Loucy (cell line): ENCODE measurements around the gene EDC3.

Experiments used
- H2AFZ ChIP-seq: fragments of 200-600 bp; sonication (generic); 2 replicates; pipeline ENCODE4 v1.6.0; 2016; ENCODE audit warnings: antibody characterized with exemption, mild to moderate bottlenecking, low read length, moderate library complexity
- H3F3A ChIP-seq: fragments of 200-600 bp; 2 replicates; pipeline ENCODE4 v1.6.0; 2016; ENCODE audit warnings: antibody characterized with exemption, low read depth, mild to moderate bottlenecking
- H3K27me3 ChIP-seq: fragments of 200-600 bp; sonication (generic); 2 replicates; pipeline ENCODE4 v1.6.1; 2014; ENCODE audit warnings: low read length, mild to moderate bottlenecking; ENCODE audit not compliant: insufficient read depth, poor library complexity, severe bottlenecking
- H3K36me3 ChIP-seq: fragments of 200-600 bp; sonication (generic); 2 replicates; pipeline ENCODE4 v1.6.1; 2016; ENCODE audit warnings: low read length; ENCODE audit not compliant: insufficient read depth
- H3K4me1 ChIP-seq: fragments of 200-600 bp; sonication (generic); 2 replicates; pipeline ENCODE4 v1.5.1; 2014; ENCODE audit warnings: low read length, mild to moderate bottlenecking; ENCODE audit not compliant: insufficient read depth, poor library complexity, severe bottlenecking
- H3K4me2 ChIP-seq: fragments of 200-600 bp; sonication (generic); 2 replicates; pipeline ENCODE4 v1.6.0; 2014; ENCODE audit warnings: antibody characterized with exemption, low read length, low read depth, mild to moderate bottlenecking; ENCODE audit not compliant: poor library complexity, severe bottlenecking
- H3K4me3 ChIP-seq: fragments of 200-600 bp; sonication (generic); 2 replicates; pipeline ENCODE4 v1.5.1; 2014; ENCODE audit warnings: low read length, mild to moderate bottlenecking, mixed read lengths; ENCODE audit not compliant: poor library complexity, severe bottlenecking
- H3K79me2 ChIP-seq: fragments of 200-600 bp; sonication (generic); 2 replicates; pipeline ENCODE4 v1.6.1; 2014; ENCODE audit warnings: low read length; ENCODE audit not compliant: insufficient read depth
- H3K9ac ChIP-seq: fragments of 200-600 bp; sonication (generic); 2 replicates; pipeline ENCODE4 v1.6.0; 2014; ENCODE audit warnings: mild to moderate bottlenecking, low read depth, low read length, moderate library complexity; ENCODE audit not compliant: poor library complexity, severe bottlenecking
- H3K9me2 ChIP-seq: fragments of 200-600 bp; sonication (generic); replicated peaks from 2 replicates; pipeline ENCODE4 v1.6.1; 2016; ENCODE audit warnings: low read depth, low read length, mixed read lengths
- H3K9me3 ChIP-seq: fragments of 200-600 bp; sonication (generic); 2 replicates; pipeline ENCODE4 v1.6.1; 2014; ENCODE audit warnings: mild to moderate bottlenecking, antibody characterized with exemption, low read length, low read depth; ENCODE audit not compliant: insufficient read depth
- H4K20me1 ChIP-seq: fragments of 200-600 bp; sonication (generic); 2 replicates; pipeline ENCODE4 v1.6.0; 2014; ENCODE audit warnings: antibody characterized with exemption, low read length, mild to moderate bottlenecking; ENCODE audit not compliant: insufficient read depth, poor library complexity, severe bottlenecking
- CTCF ChIP-seq: fragments of 200-600 bp; sonication (generic); conservative IDR thresholded peaks from 2 replicates; pipeline ENCODE4 v1.5.1; 2014; ENCODE audit warnings: mild to moderate bottlenecking, antibody characterized with exemption, low read length
- EZH2phosphoT487 ChIP-seq: fragments of 200-600 bp; IDR thresholded peaks from 2 replicates; pipeline ENCODE4 v1.6.1; 2018; ENCODE audit warnings: antibody characterized with exemption, mild to moderate bottlenecking, moderate library complexity, borderline replicate concordance

EDC3 gene

GRCh38 chr15:74613953-74614743 is 81.7 kb downstream of the EDC3 start:
- TF ChIP-seq CTCF: no peak
- Histone ChIP-seq H3K27me3 (no peaks in the 10 kb centered on the region), H3K9me2 (no peaks in the 10 kb centered on the region), H2AFZ (peak overlapping the region; percentile 91; the same call in 1 of the 2 replicates), H3K36me3 (peaks cover 2% of the 10 kb centered on the region; the same call in 1 of the 2 replicates), H3K4me3 (peak overlapping the region; percentile 85), H3K79me2 (peaks cover 36% of the 10 kb centered on the region), H3K9ac (no peak overlapping the region), H3F3A (no peaks in the 10 kb centered on the region), H3K4me1 (peaks cover 30% of the 10 kb centered on the region), H4K20me1 (peaks cover 35% of the 10 kb centered on the region), H3K4me2 (peak overlapping the region; percentile 86), H3K9me3 (no peaks in the 10 kb centered on the region)

GRCh38 chr15:74613089-74613952 is 82.5 kb downstream of the EDC3 start:
- Histone ChIP-seq H3K9me3 (no peaks in the 10 kb centered on the region), H3K9ac (no peak overlapping the region), H3K4me3 (no peak overlapping the region), H3K36me3 (no peaks in the 10 kb centered on the region), H3K27me3 (no peaks in the 10 kb centered on the region), H3K9me2 (no peaks in the 10 kb centered on the region), H2AFZ (no peak overlapping the region), H3K4me2 (no peak overlapping the region), H3F3A (no peaks in the 10 kb centered on the region), H3K79me2 (peaks cover 28% of the 10 kb centered on the region), H4K20me1 (peaks cover 26% of the 10 kb centered on the region), H3K4me1 (peaks cover 28% of the 10 kb centered on the region)
- TF ChIP-seq EZH2phosphoT487 (no peak), CTCF (no peak)

DNA sequence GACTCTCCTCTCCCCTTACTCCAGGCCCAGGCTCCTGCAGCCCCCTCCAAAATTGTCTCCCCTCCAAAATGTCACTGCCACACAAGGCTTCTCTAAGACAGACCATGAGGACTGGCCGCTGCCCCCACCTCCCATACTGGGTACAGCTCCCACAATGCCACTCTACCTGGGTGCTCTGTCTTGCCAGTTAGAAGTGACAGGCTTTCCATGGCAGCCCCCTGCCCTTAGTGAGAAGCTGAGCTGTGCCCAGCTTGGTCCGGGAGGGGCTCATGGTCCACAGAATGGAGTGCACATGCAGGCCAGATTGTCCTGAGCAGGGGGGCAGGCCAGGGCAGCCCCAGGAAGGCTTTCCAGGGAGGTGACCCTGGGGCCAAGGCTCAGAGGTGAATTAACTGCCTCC is 83.1 kb downstream of the EDC3 start:
- Histone ChIP-seq H2AFZ (no peak overlapping the region), H3K36me3 (no peaks in the 10 kb centered on the region), H3K4me1 (peaks cover 21% of the 10 kb centered on the region), H3K79me2 (peaks cover 21% of the 10 kb centered on the region), H3K9ac (no peak overlapping the region), H3K4me3 (no peak overlapping the region), H3F3A (no peaks in the 10 kb centered on the region), H3K4me2 (no peak overlapping the region), H3K27me3 (no peaks in the 10 kb centered on the region), H3K9me2 (no peaks in the 10 kb centered on the region), H4K20me1 (peaks cover 20% of the 10 kb centered on the region), H3K9me3 (no peaks in the 10 kb centered on the region)
- no peak for TF ChIP-seq EZH2phosphoT487
- TF ChIP-seq CTCF: no peak
